Measurements from ENCODE around the gene LRP1.

GRCh38 chr12:57169969-57170368, 41.7 kb downstream of the LRP1 start:
- no peak for TF ChIP-seq EZH2 (IDR thresholded peaks at IDR 0.05; ENCODE audit: insufficient read depth, low read length)
- TF ChIP-seq CTCF (IDR thresholded peaks at IDR 0.05; ENCODE audit: insufficient read depth, low read depth, low read length), result no peak

All from astrocyte (in vitro differentiated cells and primary cell).